HepG2 (cell line): ENCODE measurements around the gene GSTA5. TPM values are rescaled to one million over a fixed set of nuclear protein-coding genes. Genes with fewer than 3 reads are reported as not detected.

Source experiments
- BRCA1 ChIP-seq: sonication (generic); formaldehyde crosslinking; IDR thresholded peaks from 2 replicates; pipeline ENCODE4 v1.4.0; 2020; ENCODE audit warnings: missing genetic modification reagents
- KLF13 ChIP-seq: sonication (generic); formaldehyde crosslinking; IDR thresholded peaks from 2 replicates; pipeline ENCODE4 v1.4.0; 2020; ENCODE audit warnings: mild to moderate bottlenecking, missing genetic modification reagents
- MIER2 ChIP-seq: IDR thresholded peaks from 2 replicates; pipeline ENCODE4 v1.6.1; 2016; ENCODE audit warnings: missing biosample characterization, missing genetic modification reagents
- MTF2 ChIP-seq: sonication (generic); formaldehyde crosslinking; IDR thresholded peaks from 2 replicates; pipeline ENCODE4 v1.5.0; 2020; ENCODE audit warnings: missing genetic modification reagents, borderline replicate concordance
- RARG ChIP-seq: sonication (generic); formaldehyde crosslinking; IDR thresholded peaks from 2 replicates; pipeline ENCODE4 v1.4.0; 2020; ENCODE audit warnings: low read depth, mild to moderate bottlenecking, missing genetic modification reagents
- REPIN1 ChIP-seq: sonication (generic); formaldehyde crosslinking; IDR thresholded peaks from 2 replicates; pipeline ENCODE4 v1.8.0; 2022; ENCODE audit warnings: missing genetic modification reagents, low read depth, mild to moderate bottlenecking, borderline replicate concordance
- SYNCRIP ChIP-seq: fragments of 200-400 bp; formaldehyde crosslinking; IDR thresholded peaks from 2 replicates; pipeline ENCODE4 v1.6.1; 2018; ENCODE audit warnings: mild to moderate bottlenecking, low read depth, low read length; ENCODE audit not compliant: insufficient read depth
- TRIM24 ChIP-seq: sonication (generic); formaldehyde crosslinking; IDR thresholded peaks from 2 replicates; pipeline ENCODE4 v1.8.0; 2022; ENCODE audit warnings: mild to moderate bottlenecking, missing genetic modification reagents
- ZFP36L1 ChIP-seq: sonication (generic); formaldehyde crosslinking; IDR thresholded peaks from 2 replicates; pipeline ENCODE4 v1.8.0; 2022; ENCODE audit warnings: mild to moderate bottlenecking, missing genetic modification reagents, moderate library complexity
- ZNF224 ChIP-seq: sonication (generic); formaldehyde crosslinking; IDR thresholded peaks from 2 replicates; pipeline ENCODE4 v1.5.0; 2020; ENCODE audit warnings: mild to moderate bottlenecking, missing genetic modification reagents
- ZNF317 ChIP-seq: sonication (generic); formaldehyde crosslinking; IDR thresholded peaks from 2 replicates; pipeline ENCODE4 v1.5.0; 2020; ENCODE audit warnings: mild to moderate bottlenecking, missing genetic modification reagents
- ZNF333 ChIP-seq: sonication (generic); formaldehyde crosslinking; IDR thresholded peaks from 2 replicates; pipeline ENCODE4 v1.4.0; 2020; ENCODE audit warnings: mild to moderate bottlenecking, missing genetic modification reagents, borderline replicate concordance
- ZNF550 ChIP-seq: sonication (generic); formaldehyde crosslinking; IDR thresholded peaks from 2 replicates; pipeline ENCODE4 v1.4.0; 2020; ENCODE audit warnings: mild to moderate bottlenecking, missing genetic modification reagents, borderline replicate concordance
- ZNF724P ChIP-seq: sonication (generic); formaldehyde crosslinking; IDR thresholded peaks from 2 replicates; pipeline ENCODE4 v1.8.0; 2022; ENCODE audit warnings: missing genetic modification reagents, borderline replicate concordance
- ZNF790 ChIP-seq: sonication (generic); formaldehyde crosslinking; IDR thresholded peaks from 2 replicates; pipeline ENCODE4 v1.8.0; 2022; ENCODE audit warnings: missing genetic modification reagents, mild to moderate bottlenecking, borderline replicate concordance
- polyA plus RNA-seq, 8 experiments: library from polyadenylated mRNA; depleted of rRNA in 3 of 8; stranded (reverse) in 7 of 8; unstranded in 1 of 8; fragments of >200 nt; fragmentation: Illumina TruSeq in 4 of 8; extraction: Trizol in 4 of 8; gene quantifications; 2 replicates each; pipeline versions ENCODE4 v1.2.1 to v1.2.3, GENCODE V29; 2011 to 2016; ENCODE audit warnings: low read depth in 4 of 8, missing spikeins in 1 of 8, mixed read lengths in 1 of 8; ENCODE audit not compliant: insufficient read depth in 1 of 8
- total RNA-seq, 5 experiments: library from RNA; depleted of rRNA; stranded (reverse); fragments of >200 nt; fragmentation: Illumina TruSeq; extraction: Trizol; gene quantifications; 2 replicates each; pipeline ENCODE4 v1.2.3, GENCODE V29; 2016; ENCODE audit warnings: low read depth in 1 of 5
- TF ChIP-seq, protein P1 (sequence below): sonication (generic); formaldehyde crosslinking; IDR thresholded peaks from 2 replicates; pipeline ENCODE4 v1.4.0; 2020; ENCODE audit warnings: mild to moderate bottlenecking, missing genetic modification reagents, borderline replicate concordance
- TF ChIP-seq, protein P2 (sequence below): sonication (generic); formaldehyde crosslinking; IDR thresholded peaks from 2 replicates; pipeline ENCODE4 v1.4.0; 2020; ENCODE audit warnings: mild to moderate bottlenecking, missing genetic modification reagents
- TF ChIP-seq, protein P3 (sequence below): sonication (generic); formaldehyde crosslinking; IDR thresholded peaks from 2 replicates; pipeline ENCODE4 v1.9.0; 2021; ENCODE audit warnings: missing genetic modification reagents, mild to moderate bottlenecking, borderline replicate concordance
- TF ChIP-seq, protein P4 (sequence below): IDR thresholded peaks from 2 replicates; pipeline ENCODE4 v1.4.0; 2020; ENCODE audit warnings: mild to moderate bottlenecking, missing genetic modification reagents

The GSTA5 gene
- total and polyA plus RNA-seq, 2 of the 13 experiments (the other 11 are each of a cell fraction or from before 2014, with no cell fraction given) = not detected

DNA sequence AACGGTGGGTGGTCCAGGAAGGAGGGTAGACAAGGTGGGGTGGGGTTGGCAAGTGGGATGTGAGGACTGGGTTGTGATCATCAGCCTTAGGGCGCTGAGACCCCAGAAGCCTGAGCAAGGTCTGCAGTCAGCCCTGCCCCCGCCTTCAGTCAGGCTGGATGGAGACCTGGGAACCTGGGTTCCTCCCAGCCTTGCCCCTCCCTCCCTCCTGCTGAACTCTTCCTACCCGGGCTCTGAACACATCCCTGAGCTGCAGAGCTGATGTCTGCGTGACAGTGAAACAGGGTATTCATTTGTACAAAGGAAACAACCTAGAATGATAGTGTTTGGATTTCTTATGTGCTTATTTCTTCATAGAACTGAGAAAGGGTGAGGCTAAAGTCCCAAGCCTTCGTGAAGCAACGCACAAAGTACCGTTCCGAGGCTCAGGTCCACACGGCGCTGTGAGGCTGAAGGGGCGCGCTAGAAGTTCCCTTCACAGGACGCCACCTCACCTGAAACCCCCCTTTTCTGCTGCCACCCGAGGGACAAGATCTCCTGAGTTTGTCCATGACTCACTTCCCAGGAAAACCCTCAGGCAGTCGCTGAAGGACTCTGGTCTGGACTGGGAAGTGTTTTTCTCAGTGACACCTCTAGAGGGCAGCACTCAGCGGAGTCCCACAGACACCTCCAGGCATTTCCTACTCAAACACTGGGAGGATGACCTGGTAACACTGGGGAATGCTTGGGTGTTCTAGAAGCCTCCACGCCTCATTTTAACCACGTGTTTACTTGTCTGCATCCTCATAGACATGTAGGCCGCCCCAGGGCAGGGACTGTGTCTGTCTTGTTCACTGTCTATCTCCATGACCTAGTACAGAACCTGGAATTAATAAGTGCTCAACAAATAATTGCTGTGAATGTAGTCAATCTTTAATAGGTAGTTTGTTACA is 1.2 kb downstream of the GSTA5 start (continued):
- TF ChIP-seq ZFP36L1 = peak; percentile 56; the same call in 1 of the 2 replicates
- TF ChIP-seq ZNF724P (CRISPR knock-in tag) = no peak
- no peak for TF ChIP-seq MTF2 (CRISPR knock-in tag)
- no peak for TF ChIP-seq RARG (CRISPR knock-in tag)
- TF ChIP-seq TRIM24 = no peak
- TF ChIP-seq, protein P1, sequence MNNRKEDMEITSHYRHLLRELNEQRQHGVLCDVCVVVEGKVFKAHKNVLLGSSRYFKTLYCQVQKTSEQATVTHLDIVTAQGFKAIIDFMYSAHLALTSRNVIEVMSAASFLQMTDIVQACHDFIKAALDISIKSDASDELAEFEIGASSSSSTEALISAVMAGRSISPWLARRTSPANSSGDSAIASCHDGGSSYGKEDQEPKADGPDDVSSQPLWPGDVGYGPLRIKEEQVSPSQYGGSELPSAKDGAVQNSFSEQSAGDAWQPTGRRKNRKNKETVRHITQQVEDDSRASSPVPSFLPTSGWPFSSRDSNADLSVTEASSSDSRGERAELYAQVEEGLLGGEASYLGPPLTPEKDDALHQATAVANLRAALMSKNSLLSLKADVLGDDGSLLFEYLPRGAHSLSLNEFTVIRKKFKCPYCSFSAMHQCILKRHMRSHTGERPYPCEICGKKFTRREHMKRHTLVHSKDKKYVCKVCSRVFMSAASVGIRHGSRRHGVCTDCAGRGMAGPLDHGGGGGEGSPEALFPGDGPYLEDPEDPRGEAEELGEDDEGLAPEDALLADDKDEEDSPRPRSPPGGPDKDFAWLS (CRISPR knock-in tag) = no peak
- TF ChIP-seq ZNF317 (CRISPR knock-in tag) = peak; percentile 40; the same call in 1 of the 2 replicates
- no peak for TF ChIP-seq KLF13 (CRISPR knock-in tag)
- TF ChIP-seq ZNF790 = no peak
- TF ChIP-seq, protein P2, sequence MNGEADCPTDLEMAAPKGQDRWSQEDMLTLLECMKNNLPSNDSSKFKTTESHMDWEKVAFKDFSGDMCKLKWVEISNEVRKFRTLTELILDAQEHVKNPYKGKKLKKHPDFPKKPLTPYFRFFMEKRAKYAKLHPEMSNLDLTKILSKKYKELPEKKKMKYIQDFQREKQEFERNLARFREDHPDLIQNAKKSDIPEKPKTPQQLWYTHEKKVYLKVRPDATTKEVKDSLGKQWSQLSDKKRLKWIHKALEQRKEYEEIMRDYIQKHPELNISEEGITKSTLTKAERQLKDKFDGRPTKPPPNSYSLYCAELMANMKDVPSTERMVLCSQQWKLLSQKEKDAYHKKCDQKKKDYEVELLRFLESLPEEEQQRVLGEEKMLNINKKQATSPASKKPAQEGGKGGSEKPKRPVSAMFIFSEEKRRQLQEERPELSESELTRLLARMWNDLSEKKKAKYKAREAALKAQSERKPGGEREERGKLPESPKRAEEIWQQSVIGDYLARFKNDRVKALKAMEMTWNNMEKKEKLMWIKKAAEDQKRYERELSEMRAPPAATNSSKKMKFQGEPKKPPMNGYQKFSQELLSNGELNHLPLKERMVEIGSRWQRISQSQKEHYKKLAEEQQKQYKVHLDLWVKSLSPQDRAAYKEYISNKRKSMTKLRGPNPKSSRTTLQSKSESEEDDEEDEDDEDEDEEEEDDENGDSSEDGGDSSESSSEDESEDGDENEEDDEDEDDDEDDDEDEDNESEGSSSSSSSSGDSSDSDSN (CRISPR knock-in tag) = no peak
- TF ChIP-seq SYNCRIP = no peak
- no peak for TF ChIP-seq REPIN1
- no peak; the same call in 1 of the 2 replicates for TF ChIP-seq ZNF550 (CRISPR knock-in tag)
- TF ChIP-seq, protein P3, sequence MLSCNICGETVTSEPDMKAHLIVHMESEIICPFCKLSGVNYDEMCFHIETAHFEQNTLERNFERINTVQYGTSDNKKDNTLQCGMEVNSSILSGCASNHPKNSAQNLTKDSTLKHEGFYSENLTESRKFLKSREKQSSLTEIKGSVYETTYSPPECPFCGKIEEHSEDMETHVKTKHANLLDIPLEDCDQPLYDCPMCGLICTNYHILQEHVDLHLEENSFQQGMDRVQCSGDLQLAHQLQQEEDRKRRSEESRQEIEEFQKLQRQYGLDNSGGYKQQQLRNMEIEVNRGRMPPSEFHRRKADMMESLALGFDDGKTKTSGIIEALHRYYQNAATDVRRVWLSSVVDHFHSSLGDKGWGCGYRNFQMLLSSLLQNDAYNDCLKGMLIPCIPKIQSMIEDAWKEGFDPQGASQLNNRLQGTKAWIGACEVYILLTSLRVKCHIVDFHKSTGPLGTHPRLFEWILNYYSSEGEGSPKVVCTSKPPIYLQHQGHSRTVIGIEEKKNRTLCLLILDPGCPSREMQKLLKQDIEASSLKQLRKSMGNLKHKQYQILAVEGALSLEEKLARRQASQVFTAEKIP (CRISPR knock-in tag) = no peak
- TF ChIP-seq, protein P4, sequence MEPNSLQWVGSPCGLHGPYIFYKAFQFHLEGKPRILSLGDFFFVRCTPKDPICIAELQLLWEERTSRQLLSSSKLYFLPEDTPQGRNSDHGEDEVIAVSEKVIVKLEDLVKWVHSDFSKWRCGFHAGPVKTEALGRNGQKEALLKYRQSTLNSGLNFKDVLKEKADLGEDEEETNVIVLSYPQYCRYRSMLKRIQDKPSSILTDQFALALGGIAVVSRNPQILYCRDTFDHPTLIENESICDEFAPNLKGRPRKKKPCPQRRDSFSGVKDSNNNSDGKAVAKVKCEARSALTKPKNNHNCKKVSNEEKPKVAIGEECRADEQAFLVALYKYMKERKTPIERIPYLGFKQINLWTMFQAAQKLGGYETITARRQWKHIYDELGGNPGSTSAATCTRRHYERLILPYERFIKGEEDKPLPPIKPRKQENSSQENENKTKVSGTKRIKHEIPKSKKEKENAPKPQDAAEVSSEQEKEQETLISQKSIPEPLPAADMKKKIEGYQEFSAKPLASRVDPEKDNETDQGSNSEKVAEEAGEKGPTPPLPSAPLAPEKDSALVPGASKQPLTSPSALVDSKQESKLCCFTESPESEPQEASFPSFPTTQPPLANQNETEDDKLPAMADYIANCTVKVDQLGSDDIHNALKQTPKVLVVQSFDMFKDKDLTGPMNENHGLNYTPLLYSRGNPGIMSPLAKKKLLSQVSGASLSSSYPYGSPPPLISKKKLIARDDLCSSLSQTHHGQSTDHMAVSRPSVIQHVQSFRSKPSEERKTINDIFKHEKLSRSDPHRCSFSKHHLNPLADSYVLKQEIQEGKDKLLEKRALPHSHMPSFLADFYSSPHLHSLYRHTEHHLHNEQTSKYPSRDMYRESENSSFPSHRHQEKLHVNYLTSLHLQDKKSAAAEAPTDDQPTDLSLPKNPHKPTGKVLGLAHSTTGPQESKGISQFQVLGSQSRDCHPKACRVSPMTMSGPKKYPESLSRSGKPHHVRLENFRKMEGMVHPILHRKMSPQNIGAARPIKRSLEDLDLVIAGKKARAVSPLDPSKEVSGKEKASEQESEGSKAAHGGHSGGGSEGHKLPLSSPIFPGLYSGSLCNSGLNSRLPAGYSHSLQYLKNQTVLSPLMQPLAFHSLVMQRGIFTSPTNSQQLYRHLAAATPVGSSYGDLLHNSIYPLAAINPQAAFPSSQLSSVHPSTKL = peak; percentile 51
- no peak for TF ChIP-seq BRCA1 (CRISPR knock-in tag)
- TF ChIP-seq ZNF224 (CRISPR knock-in tag) = no peak
- TF ChIP-seq MIER2 = peak; percentile 62; the same call in 1 of the 2 replicates
- TF ChIP-seq ZNF333 (CRISPR knock-in tag) = no peak
